ENCODE results near the gene VPS35L. TPM values are rescaled to one million over a fixed set of nuclear protein-coding genes. Genes with fewer than 3 reads are reported as not detected.
A peak's percentile ranks its signal among the peaks of the same experiment; 100 is the strongest.

The VPS35L gene
- total and polyA plus RNA-seq, 2 experiments from 2014 or later = 48.0 to 54.6 TPM

GRCh38 chr16:19660432-19660831 is 104.9 kb downstream of the VPS35L start:
- no peaks in the 10 kb centered on the region; the same call in 1 of the 2 replicates for H4K20me1 ChIP-seq (replicated peaks; ENCODE audit: insufficient read depth)
- TF ChIP-seq EZH2phosphoT487 (IDR thresholded peaks at IDR 0.05; ENCODE audit: unreplicated experiment) = no peak
- TF ChIP-seq, protein P1, sequence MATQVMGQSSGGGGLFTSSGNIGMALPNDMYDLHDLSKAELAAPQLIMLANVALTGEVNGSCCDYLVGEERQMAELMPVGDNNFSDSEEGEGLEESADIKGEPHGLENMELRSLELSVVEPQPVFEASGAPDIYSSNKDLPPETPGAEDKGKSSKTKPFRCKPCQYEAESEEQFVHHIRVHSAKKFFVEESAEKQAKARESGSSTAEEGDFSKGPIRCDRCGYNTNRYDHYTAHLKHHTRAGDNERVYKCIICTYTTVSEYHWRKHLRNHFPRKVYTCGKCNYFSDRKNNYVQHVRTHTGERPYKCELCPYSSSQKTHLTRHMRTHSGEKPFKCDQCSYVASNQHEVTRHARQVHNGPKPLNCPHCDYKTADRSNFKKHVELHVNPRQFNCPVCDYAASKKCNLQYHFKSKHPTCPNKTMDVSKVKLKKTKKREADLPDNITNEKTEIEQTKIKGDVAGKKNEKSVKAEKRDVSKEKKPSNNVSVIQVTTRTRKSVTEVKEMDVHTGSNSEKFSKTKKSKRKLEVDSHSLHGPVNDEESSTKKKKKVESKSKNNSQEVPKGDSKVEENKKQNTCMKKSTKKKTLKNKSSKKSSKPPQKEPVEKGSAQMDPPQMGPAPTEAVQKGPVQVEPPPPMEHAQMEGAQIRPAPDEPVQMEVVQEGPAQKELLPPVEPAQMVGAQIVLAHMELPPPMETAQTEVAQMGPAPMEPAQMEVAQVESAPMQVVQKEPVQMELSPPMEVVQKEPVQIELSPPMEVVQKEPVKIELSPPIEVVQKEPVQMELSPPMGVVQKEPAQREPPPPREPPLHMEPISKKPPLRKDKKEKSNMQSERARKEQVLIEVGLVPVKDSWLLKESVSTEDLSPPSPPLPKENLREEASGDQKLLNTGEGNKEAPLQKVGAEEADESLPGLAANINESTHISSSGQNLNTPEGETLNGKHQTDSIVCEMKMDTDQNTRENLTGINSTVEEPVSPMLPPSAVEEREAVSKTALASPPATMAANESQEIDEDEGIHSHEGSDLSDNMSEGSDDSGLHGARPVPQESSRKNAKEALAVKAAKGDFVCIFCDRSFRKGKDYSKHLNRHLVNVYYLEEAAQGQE (IDR thresholded peaks at IDR 0.05; ENCODE audit: unreplicated experiment) = no peak
- TF ChIP-seq, protein P2, sequence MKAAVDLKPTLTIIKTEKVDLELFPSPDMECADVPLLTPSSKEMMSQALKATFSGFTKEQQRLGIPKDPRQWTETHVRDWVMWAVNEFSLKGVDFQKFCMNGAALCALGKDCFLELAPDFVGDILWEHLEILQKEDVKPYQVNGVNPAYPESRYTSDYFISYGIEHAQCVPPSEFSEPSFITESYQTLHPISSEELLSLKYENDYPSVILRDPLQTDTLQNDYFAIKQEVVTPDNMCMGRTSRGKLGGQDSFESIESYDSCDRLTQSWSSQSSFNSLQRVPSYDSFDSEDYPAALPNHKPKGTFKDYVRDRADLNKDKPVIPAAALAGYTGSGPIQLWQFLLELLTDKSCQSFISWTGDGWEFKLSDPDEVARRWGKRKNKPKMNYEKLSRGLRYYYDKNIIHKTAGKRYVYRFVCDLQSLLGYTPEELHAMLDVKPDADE (IDR thresholded peaks at IDR 0.05) = no peak
- no peak for TF ChIP-seq ZNF114 (CRISPR knock-in tag; IDR thresholded peaks at IDR 0.05)
- no peak for TF ChIP-seq CREB1 (CRISPR knock-in tag; IDR thresholded peaks at IDR 0.05; ENCODE audit: low read depth)
- no peak for TF ChIP-seq STAT1 (IDR thresholded peaks at IDR 0.05; ENCODE audit: unreplicated experiment)
- no peak for TF ChIP-seq NANOG (IDR thresholded peaks at IDR 0.05; ENCODE audit: borderline replicate concordance)
- no peak for TF ChIP-seq POLR2AphosphoS5 (IDR thresholded peaks at IDR 0.05; ENCODE audit: low read depth)
- TF ChIP-seq, protein P3, sequence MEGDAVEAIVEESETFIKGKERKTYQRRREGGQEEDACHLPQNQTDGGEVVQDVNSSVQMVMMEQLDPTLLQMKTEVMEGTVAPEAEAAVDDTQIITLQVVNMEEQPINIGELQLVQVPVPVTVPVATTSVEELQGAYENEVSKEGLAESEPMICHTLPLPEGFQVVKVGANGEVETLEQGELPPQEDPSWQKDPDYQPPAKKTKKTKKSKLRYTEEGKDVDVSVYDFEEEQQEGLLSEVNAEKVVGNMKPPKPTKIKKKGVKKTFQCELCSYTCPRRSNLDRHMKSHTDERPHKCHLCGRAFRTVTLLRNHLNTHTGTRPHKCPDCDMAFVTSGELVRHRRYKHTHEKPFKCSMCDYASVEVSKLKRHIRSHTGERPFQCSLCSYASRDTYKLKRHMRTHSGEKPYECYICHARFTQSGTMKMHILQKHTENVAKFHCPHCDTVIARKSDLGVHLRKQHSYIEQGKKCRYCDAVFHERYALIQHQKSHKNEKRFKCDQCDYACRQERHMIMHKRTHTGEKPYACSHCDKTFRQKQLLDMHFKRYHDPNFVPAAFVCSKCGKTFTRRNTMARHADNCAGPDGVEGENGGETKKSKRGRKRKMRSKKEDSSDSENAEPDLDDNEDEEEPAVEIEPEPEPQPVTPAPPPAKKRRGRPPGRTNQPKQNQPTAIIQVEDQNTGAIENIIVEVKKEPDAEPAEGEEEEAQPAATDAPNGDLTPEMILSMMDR (conservative IDR thresholded peaks at IDR 0.05; ENCODE audit: low read depth in 2 of 2) = no peak
- H3K9me2 ChIP-seq (ENCODE audit: insufficient read depth) = no peaks in the 10 kb centered on the region
- Mint-ChIP-seq H3K27ac (no peak overlapping the region), H3K4me1 (no peaks in the 10 kb centered on the region), H3K36me3 (ENCODE audit: low read depth) (peaks cover 46% of the 10 kb centered on the region), H3K9me3 (peaks cover 20% of the 10 kb centered on the region), H3K4me3 (no peak overlapping the region), H3K27me3 (ENCODE audit: insufficient read depth, low read depth, poor library complexity) (peaks cover 3% of the 10 kb centered on the region)
- no peaks in the 10 kb centered on the region for H3K4me1 ChIP-seq (ENCODE audit: insufficient read depth)
- no peaks in the 10 kb centered on the region for H3K36me3 ChIP-seq (ENCODE audit: insufficient read depth)
- H3K27ac ChIP-seq (ENCODE audit: low read depth) = no peak overlapping the region
- H3F3A ChIP-seq (replicated peaks; ENCODE audit: low read depth) = no peaks in the 10 kb centered on the region
- H3K79me2 ChIP-seq (replicated peaks; ENCODE audit: insufficient read depth) = no peaks in the 10 kb centered on the region
- no peak overlapping the region for H3K4me2 ChIP-seq
- no peak overlapping the region for H2AFZ ChIP-seq
- ATAC-seq (no peak), DNase-seq (ENCODE audit: low spot score) (no peak)
- no peaks in the 10 kb centered on the region for H3K27me3 ChIP-seq (ENCODE audit: insufficient read depth)
- H3K4me3 ChIP-seq = no peak overlapping the region

DNA sequence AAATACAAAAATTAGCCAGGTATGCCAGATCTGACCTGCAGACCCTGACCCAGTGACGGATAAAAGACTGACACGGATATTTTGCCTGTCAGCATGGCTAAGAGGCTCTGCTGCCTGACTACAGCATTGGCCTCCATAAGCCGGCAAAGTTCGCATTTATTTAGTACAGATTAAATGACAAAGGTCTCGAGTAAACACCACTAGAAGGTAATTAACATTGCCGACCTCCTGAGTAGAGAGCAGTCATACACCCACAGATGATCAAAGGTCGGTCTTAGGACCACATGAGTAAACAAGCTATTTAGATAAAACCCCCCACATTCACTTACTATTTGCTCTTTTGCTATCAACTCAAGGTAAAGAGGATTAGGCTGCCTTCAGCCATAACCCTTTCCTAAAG is 106.8 kb downstream of the VPS35L start:
- Histone ChIP-seq H3K4me2 (no peak overlapping the region), H2AFZ (no peak overlapping the region), H3K27me3 (ENCODE audit: insufficient read depth) (no peaks in the 10 kb centered on the region), H3K4me3 (no peak overlapping the region), H3F3A (replicated peaks; ENCODE audit: low read depth) (no peaks in the 10 kb centered on the region), H3K27ac (ENCODE audit: low read depth) (no peak overlapping the region), H4K20me1 (replicated peaks; ENCODE audit: insufficient read depth) (no peaks in the 10 kb centered on the region; the same call in 1 of the 2 replicates), H3K9me2 (ENCODE audit: insufficient read depth) (no peaks in the 10 kb centered on the region), H3K4me1 (ENCODE audit: insufficient read depth) (no peaks in the 10 kb centered on the region), H3K79me2 (replicated peaks; ENCODE audit: insufficient read depth) (no peaks in the 10 kb centered on the region), H3K36me3 (ENCODE audit: insufficient read depth) (no peaks in the 10 kb centered on the region)
- H3K4me3 Mint-ChIP-seq = no peak overlapping the region
- H3K27me3 Mint-ChIP-seq (ENCODE audit: insufficient read depth, low read depth, poor library complexity) = peaks cover 3% of the 10 kb centered on the region
- H3K4me1 Mint-ChIP-seq = no peaks in the 10 kb centered on the region
- no peak overlapping the region for H3K27ac Mint-ChIP-seq
- peaks cover 23% of the 10 kb centered on the region for H3K9me3 Mint-ChIP-seq
- ATAC-seq (peak; percentile 54), DNase-seq (ENCODE audit: low spot score) (peak; percentile 35)
- peaks cover 47% of the 10 kb centered on the region for H3K36me3 Mint-ChIP-seq (ENCODE audit: low read depth)
- TF ChIP-seq, protein P3 (conservative IDR thresholded peaks at IDR 0.05; ENCODE audit: low read depth in 2 of 2) = no peak
- TF ChIP-seq CREB1 (CRISPR knock-in tag; IDR thresholded peaks at IDR 0.05; ENCODE audit: low read depth) (no peak), ZNF331 (CRISPR knock-in tag; IDR thresholded peaks at IDR 0.05; ENCODE audit: low read depth) (no peak), STAT1 (IDR thresholded peaks at IDR 0.05; ENCODE audit: unreplicated experiment) (no peak), ZNF114 (CRISPR knock-in tag; IDR thresholded peaks at IDR 0.05) (no peak)
